GM19240 (cell line): ENCODE results near the gene SGMS1.

Experiments used
- DNase-seq: peaks from one replicate; pipeline ENCODE4 v3.0.0; 2011; ENCODE audit warnings: low spot score; ENCODE audit not compliant: insufficient read length

SGMS1 gene

DNA sequence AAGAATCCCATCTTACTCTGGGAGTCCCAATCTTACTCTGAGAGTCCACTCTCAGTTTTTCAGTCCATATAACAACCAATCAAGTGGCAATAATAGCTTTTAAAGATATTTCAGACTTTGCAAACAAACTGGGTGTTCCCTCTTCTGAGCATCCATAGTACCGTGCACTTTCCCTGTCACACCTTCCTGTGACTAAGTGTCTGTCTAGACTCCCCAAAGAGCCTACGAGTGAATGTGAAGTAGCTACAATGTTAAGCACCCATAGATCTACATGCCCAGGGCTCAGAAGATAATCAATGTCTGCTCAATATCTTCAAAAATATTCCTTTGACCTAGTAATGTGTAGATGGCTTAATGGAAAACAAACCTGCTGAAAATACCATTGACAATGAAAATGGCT, 276.8 kb downstream of the SGMS1 start:
- no peak for DNase-seq

DNA sequence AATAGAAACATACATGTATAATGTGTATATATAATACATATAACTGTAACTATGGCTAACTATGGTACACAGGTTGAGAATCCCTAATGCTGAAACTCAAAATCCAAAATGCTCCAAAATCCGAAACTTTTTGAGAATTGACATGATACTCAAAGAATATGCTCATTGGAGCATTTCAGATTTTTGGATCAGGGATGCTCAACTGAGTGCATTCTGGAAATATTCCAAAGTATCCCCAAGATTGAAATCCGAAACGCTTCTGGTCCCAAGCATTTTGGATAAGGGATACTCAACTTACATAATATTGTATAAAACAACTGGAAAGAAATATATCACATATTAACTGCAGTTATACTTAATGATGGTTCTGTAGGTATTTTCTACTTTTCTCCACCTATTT, 278.2 kb downstream of the SGMS1 start:
- no peak for DNase-seq

DNA sequence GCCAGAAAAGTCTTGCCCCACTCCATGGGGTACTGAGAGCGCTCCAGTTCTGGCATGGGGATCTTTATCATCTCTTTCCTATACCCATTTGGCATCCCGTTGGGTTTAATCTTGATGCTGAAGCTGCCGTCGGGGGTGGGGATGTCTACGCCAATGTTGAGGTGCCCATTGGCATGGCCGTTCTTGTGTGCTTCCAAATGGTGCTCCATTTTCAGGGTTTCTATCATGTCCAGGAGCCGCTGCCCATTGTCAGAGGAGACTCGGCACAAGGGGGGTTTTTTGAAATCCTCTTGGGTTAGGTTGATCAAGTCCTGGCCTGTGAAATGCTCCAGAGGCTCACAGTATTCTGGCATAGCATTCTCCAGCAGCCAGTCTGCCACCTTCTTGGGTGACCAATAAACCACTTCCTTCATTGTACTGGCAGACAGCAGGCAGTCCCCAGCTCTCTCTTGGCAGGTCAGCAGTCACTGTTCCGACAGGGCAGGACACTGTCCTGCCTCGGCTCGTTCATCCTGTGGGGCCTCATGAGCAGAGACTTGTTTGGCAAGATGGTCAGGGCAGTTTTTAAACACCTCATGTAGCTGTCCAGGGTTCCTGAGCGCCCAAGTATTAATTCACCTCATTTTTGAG, 279.9 kb downstream of the SGMS1 start:
- DNase-seq, result no peak

DNA sequence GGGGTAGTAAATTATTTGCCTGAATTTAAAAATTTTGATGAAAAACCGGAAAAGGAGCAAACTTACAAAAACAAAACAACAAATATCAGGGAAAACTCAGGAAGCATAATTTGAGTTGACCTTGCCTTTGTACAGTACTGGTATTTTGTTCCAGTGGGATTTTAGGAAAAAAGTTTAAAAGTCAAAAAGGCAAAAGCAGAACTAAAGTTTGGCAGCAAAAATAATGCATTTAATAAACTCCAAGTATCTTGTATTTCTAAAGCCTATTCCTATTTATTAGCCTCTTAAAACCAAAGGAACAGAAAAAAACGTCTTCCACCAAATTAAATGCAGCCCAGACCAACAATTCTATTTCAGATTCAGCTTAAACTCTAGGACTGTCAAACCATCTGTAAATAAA, 281.8 kb downstream of the SGMS1 start:
- no peak for DNase-seq

DNA sequence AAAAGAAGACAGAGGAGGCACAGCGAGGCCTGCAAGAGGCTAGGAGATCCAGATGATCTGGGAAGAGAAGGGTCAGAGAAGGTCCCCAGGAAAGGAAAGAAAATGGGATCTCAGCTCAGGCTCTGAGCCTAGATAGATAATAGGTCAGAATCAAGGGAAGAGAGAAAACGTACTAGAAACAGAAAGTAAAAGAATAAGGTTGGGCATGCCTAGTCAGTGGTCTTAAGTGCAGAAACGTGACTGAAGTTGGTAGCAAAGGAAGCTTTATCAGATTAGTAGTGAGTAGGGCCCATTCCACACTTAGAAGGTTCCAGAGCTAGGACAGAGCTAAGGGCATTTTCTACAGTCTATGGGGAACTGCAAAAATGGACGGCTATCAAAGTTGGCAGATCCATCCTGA, 287.6 kb downstream of the SGMS1 start:
- no peak for DNase-seq

DNA sequence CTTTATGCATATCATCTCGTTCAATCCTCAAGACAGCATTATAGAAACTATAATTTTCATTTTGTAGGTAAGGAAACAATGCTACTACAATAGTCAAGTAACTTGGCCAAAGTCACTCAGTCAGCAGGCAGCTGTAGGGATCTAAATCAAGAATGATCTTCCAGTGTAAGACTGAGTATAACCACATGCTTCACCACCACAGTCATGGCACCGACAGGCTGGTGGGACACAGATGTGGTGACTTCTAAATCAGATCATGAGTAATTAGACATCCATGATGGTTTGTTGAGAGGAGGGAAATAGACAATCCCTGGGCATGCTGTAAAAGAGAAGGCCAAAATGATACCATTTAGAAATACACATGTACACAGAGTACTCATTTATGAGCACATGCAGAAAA, 288.4 kb downstream of the SGMS1 start:
- no peak for DNase-seq

DNA sequence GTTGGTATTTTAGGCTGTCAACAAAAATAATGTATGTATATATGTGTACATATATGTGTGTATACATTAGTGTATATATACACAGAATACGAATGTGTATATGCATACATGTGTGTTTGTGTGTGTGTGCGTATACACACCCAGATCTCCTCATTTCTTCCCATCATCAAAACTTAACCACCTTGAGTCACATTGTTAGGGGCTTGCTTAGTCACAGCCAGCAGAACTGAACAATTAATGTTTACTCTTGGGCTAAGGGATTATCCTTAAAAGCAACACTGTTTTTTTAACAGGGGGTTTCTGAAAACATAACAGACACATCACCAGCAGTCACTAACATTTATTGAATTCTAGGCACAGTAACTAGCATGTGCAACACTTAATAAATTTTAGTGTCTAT, 289.5 kb downstream of the SGMS1 start:
- no peak for DNase-seq

DNA sequence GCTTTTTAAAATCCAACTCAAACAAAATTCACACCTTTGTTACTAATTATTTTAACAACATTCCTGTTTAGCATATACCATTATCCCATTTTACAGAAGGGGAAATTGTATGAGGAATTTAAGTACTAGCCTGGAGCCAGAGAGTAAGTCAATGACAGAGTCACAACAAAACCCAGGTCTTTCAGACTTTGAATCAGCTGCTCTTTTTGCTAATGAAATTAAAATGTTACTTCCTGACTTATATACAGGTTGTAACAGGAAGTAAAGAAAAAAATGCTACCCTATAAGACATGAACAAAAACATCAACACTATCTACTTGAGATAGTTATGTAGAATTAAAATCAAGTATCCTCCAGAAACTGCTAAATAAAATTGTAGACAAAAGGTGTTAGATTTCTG, 289.9 kb downstream of the SGMS1 start:
- DNase-seq, result no peak

DNA sequence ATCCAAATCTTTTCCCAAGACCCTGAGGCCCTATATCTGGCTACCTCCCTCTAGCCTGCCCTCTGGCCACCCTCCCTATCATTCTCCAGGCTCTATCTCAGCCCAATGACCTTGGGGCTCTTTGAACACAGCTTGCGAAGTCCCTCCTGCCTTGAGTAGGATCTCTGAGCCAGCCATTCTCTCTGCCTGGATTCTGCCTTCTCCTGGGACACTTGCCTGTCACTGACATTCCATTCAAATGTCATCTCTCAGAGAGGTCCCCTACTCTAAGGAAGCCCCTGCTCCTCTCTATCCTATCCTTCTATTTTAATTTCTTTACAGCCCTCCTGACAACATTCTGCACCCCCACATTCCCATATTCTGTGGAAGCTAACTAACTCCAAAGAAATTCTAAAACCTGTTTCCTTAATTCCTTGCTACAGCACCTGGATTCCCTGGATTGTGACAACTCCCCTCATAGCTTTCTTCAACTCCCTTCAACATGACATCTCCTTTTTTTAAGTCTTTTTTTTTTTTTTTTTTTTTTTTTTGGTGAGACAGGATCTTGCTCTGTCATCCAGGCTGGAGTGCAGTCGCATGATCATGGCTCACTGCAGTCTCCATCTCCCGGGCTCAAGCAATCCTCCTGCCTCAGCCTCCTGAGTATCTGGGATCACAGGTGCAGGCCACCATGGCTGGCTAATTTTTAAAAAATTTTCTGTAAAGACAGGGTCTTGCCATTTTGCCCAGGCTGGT, 291.5 kb downstream of the SGMS1 start:
- DNase-seq, result no peak

DNA sequence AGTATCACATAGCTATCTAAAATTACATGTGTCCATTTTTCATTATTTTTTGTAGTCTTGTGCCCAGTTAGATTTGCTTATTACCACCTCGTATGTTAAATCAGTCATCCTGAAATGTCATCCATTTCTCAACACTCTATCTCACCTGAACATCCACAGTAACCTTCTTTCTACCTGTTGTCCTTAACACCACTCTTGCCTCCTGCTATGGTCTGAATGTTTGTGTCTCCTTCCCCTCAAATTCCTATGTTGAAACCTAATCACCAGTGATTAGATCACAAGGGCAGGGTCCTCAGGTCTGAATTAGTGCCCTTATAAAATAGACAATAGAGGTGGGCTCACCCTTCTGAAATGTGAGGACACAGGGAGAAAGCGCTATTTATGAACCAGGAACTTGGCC, 292.3 kb downstream of the SGMS1 start:
- no peak for DNase-seq

DNA sequence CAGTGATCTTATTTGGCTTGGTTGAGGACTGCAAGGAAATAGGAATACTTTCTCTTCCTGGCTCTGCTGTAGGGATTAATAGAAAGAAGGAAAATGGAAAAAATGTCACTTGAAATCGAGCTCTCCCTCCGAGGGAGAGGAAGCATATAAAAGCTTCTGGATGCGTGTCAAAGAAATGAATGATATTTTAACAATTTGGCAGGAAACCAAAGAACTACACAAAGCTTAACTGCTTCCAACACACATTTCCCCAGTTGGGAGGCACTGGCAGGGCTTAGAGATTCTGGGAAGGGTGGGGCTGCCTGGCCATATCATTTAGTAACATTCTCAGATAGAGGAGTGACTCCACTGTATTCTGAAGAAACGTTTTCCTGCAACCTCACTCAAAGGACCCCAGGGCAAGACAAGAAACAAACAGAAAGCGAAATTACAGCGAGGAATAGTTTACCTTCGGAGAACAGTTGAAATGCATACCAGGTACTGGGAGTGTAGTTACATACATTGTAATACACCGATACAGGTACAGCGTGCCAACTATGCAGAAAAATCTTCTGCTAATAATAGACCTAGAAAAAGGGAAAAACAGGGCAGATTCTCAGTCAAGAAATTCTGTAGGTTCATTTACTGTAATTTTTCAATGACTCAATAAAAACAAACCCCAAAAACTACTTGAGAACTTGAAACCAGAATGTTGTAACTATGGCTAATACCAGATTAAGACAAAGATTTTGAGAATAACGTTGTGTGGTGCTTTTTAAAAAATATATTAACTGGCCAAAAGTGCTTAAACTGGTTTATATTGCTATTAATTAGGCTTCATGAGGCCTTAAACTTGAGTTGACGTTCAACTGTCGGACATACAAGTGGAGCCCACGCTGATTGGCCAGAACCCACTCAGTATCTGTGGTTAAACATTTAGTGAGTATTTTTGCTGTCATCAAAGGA, 296.7 kb downstream of the SGMS1 start:
- DNase-seq, result no peak

DNA sequence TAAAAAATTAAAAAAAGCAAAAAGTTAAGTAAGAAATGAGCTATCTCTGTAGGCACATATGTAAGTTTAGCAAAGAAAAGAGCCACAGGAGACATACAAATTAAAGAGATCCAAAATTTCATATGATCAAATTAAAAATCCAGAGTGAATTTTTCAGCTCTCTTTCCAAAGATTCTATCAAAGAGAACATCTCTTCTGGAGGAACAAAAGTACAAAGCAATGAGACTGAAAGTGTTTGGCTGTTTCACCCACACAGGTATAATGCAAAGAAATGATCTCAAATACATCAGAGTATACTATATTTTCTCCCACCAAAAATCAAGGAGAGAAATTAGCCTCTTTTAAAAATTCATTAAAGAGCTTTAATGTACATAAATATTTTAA, 297.6 kb downstream of the SGMS1 start:
- DNase-seq, result no peak

DNA sequence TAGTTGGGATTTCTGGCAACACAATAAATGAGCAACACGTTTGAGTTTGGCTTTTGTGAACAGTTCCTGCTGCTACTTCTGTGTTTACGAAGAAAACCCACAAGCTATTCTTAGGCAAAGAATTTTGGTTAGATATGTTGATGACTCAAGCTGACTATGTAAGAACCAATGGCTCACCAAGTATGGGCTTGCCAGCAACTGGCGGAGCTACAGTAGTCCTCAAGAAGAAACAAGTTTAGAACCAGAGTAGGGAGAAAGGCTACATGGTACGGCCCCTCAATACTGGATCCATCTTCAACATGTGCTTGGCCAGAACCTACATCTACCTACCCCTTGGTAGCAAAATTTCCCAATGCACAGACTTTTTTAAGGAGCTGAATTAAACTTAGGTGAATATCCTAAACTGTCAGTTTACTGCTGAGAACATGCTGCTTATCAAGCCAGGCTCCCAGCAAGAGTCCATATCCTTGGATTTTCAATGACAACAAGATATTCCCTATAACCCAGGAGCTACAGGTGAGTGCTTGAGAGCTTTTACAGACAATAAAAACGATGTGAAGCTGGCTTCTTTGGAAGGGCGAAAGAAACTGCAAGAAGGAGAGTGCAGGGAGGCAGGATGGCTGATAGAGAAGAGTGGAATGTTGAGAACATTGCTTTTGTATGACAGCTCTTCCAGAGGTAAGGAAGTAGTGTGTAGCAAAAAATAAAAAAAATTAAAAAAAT, 298.1 kb downstream of the SGMS1 start:
- DNase-seq, result no peak

DNA sequence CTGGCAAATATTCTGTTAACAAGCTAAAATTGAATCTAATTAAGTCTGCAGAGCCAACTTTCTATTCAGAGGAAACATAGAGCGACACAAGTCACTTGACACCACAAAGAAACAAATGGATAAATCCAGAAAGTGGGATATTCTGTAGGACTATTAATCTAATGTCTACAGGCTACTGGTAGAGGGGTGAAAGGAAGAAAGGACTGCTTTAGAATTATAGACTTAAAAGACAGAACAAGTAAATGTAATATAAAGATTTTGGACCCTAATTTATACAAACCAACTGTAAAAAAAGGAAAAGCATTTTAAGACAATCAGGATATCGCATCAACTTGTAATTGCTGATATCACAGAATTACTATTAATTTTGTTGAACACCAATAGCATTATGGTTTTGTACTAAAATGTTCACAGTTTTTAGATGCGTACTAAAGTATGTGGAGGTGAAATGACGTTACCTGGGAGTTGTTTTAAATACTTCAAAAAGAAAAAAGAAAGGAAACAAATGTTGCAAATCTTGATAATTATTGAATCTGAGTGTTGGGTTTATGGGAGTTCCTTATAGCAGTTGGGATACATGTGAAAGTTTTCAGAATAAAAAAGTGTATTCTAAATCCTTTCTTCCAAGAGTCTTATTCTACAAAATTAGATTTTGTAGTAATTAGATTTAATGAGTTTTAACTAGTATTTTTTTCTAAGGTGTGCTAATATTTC, 298.9 kb downstream of the SGMS1 start:
- DNase-seq, result no peak

DNA sequence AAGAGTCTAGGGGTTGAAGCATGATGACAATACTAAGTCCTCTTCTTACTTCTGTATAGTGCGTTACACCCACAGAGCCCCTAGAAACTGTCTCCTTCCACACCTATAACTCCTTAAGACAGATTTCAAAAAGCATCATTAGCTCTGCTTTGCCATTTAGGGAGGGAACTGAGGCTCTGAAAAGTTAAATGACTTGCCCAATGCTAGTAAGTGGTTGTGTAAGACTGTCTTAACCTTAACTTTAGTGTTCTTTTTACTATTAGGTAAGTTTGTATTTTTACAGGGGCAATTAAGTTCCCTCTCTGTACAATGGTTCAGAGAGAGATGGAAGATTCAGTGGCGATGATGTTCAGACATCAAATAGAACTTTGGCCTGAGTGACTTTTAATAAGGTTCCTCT, 299.7 kb downstream of the SGMS1 start:
- DNase-seq, result no peak

DNA sequence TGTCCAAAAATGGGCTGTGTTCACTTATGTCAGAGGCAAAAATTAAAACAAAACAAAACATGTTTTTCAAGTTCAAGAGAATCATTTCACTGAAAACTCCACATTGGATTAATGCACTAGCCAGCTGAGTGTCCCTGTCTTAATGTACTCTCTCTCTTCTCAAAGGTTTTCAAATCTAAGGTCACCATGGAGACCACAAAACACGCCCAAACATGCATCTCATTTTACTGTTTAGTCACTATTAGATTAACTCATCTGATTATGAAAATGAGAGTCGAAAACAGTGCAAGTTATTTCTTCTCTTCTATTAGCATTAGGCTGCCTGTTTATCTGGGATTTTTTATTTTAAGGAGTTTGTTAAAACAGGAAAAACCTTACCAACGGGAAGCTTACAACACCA, 301.7 kb downstream of the SGMS1 start:
- DNase-seq, result no peak

DNA sequence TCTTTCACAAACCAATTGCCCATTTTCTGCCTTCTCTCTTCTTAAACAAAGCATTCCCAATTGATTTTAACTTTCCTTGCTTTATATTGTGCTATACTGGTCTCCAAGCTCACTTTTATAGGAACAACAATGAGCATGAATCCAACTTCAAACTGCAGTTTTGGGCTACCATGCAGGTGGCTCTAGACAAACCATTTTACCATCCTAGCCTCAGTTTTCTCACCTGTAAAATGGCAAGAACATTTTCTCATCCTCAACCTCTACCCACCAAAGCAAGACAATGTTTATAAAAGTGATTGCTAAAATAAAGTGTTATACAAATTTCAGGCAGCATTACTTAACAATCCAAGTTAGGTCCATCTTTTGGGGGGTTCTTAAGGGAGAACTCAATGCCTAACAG, 305.6 kb downstream of the SGMS1 start:
- no peak for DNase-seq

DNA sequence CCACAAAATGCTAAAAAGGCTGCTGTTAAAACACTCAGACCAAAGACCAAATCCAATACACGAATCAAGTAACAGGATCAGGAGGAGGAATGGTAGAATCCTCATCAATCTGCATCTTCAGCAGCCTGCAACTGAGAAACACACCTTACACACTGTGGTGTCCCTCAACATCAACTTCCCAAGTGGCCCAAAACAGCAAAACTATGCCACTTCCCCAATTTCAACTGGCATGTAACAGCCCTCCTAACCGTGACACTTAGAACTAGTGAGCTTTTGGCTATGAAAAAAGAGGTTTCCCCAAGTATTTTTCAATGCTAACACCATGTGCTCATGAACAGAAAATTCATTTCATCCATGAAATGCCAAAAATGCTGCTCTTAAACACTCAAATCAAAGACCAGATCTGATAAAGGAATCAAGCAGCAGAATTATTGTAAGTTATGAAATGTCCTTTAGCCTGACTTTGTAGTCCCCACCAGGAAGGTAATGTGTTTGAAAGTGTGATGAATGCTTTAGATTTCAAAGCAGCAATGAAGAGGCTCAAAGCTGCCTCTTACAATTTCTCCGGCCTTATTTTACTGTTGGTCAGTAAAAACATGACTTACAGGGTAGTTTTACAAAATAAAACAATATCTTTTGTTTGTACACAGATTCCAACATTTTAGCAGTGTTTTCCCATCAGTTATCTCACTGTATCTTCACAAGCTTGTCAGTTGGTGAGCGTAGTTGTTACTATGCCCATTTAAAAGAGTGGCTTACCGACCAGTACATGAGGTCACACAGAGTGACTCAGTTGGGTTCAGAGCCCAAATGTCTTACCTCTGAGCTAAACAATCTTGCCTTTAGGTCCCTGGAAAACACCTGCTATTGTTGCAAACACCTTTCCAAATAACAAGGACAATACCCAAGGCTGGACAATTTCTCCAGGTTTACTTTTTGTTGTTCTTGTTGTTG, 306.8 kb downstream of the SGMS1 start:
- DNase-seq, result no peak

DNA sequence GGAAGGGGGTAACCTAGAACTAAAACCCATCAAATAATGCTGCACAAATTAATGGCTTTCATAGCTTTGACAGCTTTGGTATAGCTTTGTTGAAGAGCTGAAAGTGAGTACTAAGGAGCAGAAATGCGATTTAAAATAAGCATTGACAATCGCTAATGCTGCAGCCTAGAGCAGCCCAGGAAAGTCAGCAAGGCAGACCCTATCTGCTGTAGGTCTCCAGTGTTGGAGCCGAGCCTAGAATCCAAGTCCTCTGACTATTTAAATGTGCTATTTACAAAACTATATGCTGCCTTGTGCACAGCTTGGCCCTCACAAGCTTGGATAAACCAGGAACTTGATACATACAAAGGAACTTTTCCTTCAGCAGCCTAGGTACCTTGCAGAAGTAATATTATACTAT, 307.6 kb downstream of the SGMS1 start:
- no peak for DNase-seq

DNA sequence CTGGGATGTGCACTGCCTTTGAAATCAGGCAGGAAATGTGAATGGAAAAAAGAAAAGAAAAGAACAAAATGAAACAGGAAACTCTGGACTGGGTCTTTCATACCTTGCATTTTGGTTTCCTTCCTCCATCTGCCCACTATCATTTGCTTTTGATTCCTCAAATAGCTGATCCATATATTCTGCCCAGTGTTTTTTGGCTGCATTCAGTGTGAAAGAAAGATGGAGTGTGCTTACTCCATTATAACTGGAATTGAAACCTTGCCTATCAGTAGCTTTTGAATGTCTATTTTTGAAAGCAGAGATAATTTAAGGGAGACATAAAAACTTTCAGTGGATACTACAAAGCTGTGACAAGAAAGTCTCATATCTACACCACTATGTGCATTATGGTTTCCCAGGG, 308.3 kb downstream of the SGMS1 start:
- DNase-seq, result no peak
